Measurements from ENCODE around the gene RBM47. TPM values are rescaled to one million over a fixed set of nuclear protein-coding genes. Genes with fewer than 3 reads are reported as not detected.
A peak's percentile ranks its signal among the peaks of the same experiment; 100 is the strongest.

Gene RBM47
- total and polyA plus RNA-seq, 9 of the 15 experiments (the other 6 are each of a cell fraction or from before 2014, with no cell fraction given), result 1.4 to 6.4 (median 3.3) TPM

GRCh38 chr4:40585201-40585799 lies 44.4 kb downstream of the RBM47 start (continued):
- TF ChIP-seq E2F8 (IDR thresholded peaks at IDR 0.05; ENCODE audit: low read depth, partially characterized antibody) (no peak), ZFP91 (CRISPR knock-in tag; IDR thresholded peaks at IDR 0.05) (no peak)

- FAIRE-seq (no peak), ATAC-seq (no peak), DNase-seq (ENCODE audit: extremely low read depth in 1 of 4, low spot score in 3 of 4) (no peak)
- no peak overlapping the region for H3K4me2 ChIP-seq (ENCODE audit: insufficient read depth, low read length)
- H2AFZ ChIP-seq (ENCODE audit: low read depth, low read length), result no peak overlapping the region
- H4K20me1 ChIP-seq (replicated peaks; ENCODE audit: control insufficient read depth, insufficient read depth, low read length), result no peaks in the 10 kb centered on the region; the same call in 1 of the 2 replicates
- H3K36me3 ChIP-seq (ENCODE audit: control insufficient read depth, insufficient read depth, low read length), result no peaks in the 10 kb centered on the region
- H3K4me1 ChIP-seq (replicated peaks in 1 of 2; ENCODE audit: control insufficient read depth in 2 of 2, insufficient read depth in 2 of 2, low read length in 2 of 2), result peaks cover 2 to 5% of the 10 kb centered on the region in 2 experiments; a peak in 2 of 5 replicates
- ChIA-PET CTCF (ENCODE audit: low intra/inter-chr PET ratio) (no interaction called here), POLR2A (no interaction called here)
- no peaks in the 10 kb centered on the region for H3K9me3 ChIP-seq (replicated peaks; ENCODE audit: control insufficient read depth, insufficient read depth, low read depth, low read length)
- H3K9me1 ChIP-seq (ENCODE audit: control insufficient read depth, insufficient read depth, low read length), result no peaks in the 10 kb centered on the region
- H3K4me3 ChIP-seq, result no peak overlapping the region
- H3K79me2 ChIP-seq (ENCODE audit: control insufficient read depth, insufficient read depth, low read length), result no peaks in the 10 kb centered on the region
- TF ChIP-seq ZBTB40 (IDR thresholded peaks at IDR 0.05) (peak; percentile 80), ZBTB40 (CRISPR knock-in tag; IDR thresholded peaks at IDR 0.05) (peak; percentile 21; the same call in 1 of the 2 replicates), ILF3 (IDR thresholded peaks at IDR 0.05; ENCODE audit: borderline replicate concordance) (no peak)
- no peak overlapping the region for H3K9ac ChIP-seq (ENCODE audit: insufficient read depth in 1 of 2, low read depth in 2 of 2, low read length in 2 of 2)
- intact Hi-C loops (cut with micrococcal nuclease), result no loop called here
- H3K27ac ChIP-seq (ENCODE audit: extremely low read depth, low read depth, low read length), result no peak overlapping the region
- BruUV-seq (replicated peaks), result no TSS peak
- peaks cover 34 to 60% of the 10 kb centered on the region in 2 experiments; a peak in 4 of 5 replicates for H3K27me3 ChIP-seq (ENCODE audit: control insufficient read depth in 2 of 2, insufficient read depth in 2 of 2, low read length in 2 of 2)
- 3% methylated on average over 3 of the region's 3 CpGs for WGBS (ENCODE audit: insufficient coverage, low coverage, missing lambda C conversion rate)
- in situ Hi-C loops (cut with MboI), result no loop called here
These were observed 45.0 kb downstream of the RBM47 start for GRCh38 chr4:40584517-40585141.
